H1 (cell line): Measurements from ENCODE around the gene SCN2A. TPM values are rescaled to one million over a fixed set of nuclear protein-coding genes. Genes with fewer than 3 reads are reported as not detected.

Experiments
- CTCF ChIA-PET: fragments of 300-600 bp; sonication (Branson Sonifier 250); formaldehyde crosslinking; loops from one replicate; lab custom pipeline; 2021; ENCODE audit not compliant: partially characterized antibody; lab: Charles Lee
- POLR2A ChIA-PET: fragments of 300-600 bp; sonication (Branson Sonifier 250); formaldehyde crosslinking; loops from one replicate; lab custom pipeline; 2021; ENCODE audit warnings: inconsistent platforms; ENCODE audit not compliant: partially characterized antibody; lab: Charles Lee
- DNase-seq, 2 experiments: peaks; one replicate each; pipeline versions ENCODE4 v3.0.0 to v3.0.0-alpha.2; 2010 to 2022; ENCODE audit warnings: low spot score in 2 of 2, low read depth in 1 of 2, mixed read lengths in 1 of 2
- FAIRE-seq: peaks from 2 replicates; lab custom pipeline; 2011; peaks lifted over from hg19 to GRCh38; lab: Jason Lieb, UNC
- H2AFZ ChIP-seq: 2 replicates; pipeline ENCODE4 v1.8.1; 2012; ENCODE audit warnings: low read length, inconsistent platforms
- H2AK5ac ChIP-seq: 2 replicates; pipeline ENCODE4 v1.6.1; 2013; ENCODE audit warnings: low read depth, low read length
- H2BK120ac ChIP-seq: replicated peaks from 2 replicates; pipeline ENCODE3; 2013; ENCODE audit warnings: low read depth, low read length, inconsistent platforms
- H2BK12ac ChIP-seq: 2 replicates; pipeline ENCODE4 v1.6.1; 2013; ENCODE audit warnings: low read depth, low read length
- H2BK15ac ChIP-seq: 2 replicates; pipeline ENCODE4 v1.6.1; 2013; ENCODE audit warnings: low read length
- H2BK20ac ChIP-seq: 2 replicates; pipeline ENCODE4 v1.6.1; 2013; ENCODE audit warnings: low read length
- H2BK5ac ChIP-seq: 2 replicates; pipeline ENCODE4 v1.6.1; 2013; ENCODE audit warnings: low read depth, low read length
- H3K14ac ChIP-seq: 2 replicates; pipeline ENCODE4 v1.6.1; 2013; ENCODE audit warnings: inconsistent platforms; ENCODE audit not compliant: insufficient read length
- H3K18ac ChIP-seq: 2 replicates; pipeline ENCODE4 v1.6.1; 2013; ENCODE audit warnings: low read length; ENCODE audit errors: extremely low read depth
- H3K23ac ChIP-seq: 2 replicates; pipeline ENCODE4 v1.6.1; 2013; ENCODE audit warnings: inconsistent platforms; ENCODE audit not compliant: insufficient read length
- H3K23me2 ChIP-seq: 2 replicates; pipeline ENCODE4 v1.6.1; 2013; ENCODE audit warnings: low read depth, low read length
- H3K27ac ChIP-seq: 2 replicates; pipeline ENCODE4 v1.6.1; 2011; ENCODE audit warnings: low read depth, low read length, inconsistent platforms
- H3K27me3 ChIP-seq, 4 experiments: replicated peaks in 1 of 4; 1 replicate in 1 of 4; 2 replicates in 3 of 4; pipeline versions ENCODE4 v1.6.1 to v1.8.1; 2011 to 2013; ENCODE audit warnings: low read length in 3 of 4, mild to moderate bottlenecking in 3 of 4, inconsistent platforms in 2 of 4, mixed read lengths in 2 of 4, moderate library complexity in 1 of 4; ENCODE audit not compliant: control insufficient read depth in 3 of 4, insufficient read depth in 3 of 4; ENCODE audit errors: extremely low read depth in 1 of 4
- H3K36me3 ChIP-seq, 4 experiments: 2 replicates each; pipeline versions ENCODE4 v1.6.1 to v1.8.1; 2011 to 2013; ENCODE audit warnings: mild to moderate bottlenecking in 4 of 4, low read length in 3 of 4, moderate library complexity in 2 of 4, control low read depth in 1 of 4, inconsistent platforms in 1 of 4; ENCODE audit not compliant: insufficient read depth in 4 of 4, control insufficient read depth in 2 of 4
- H3K4ac ChIP-seq: replicated peaks from 2 replicates; pipeline ENCODE3; 2013; ENCODE audit warnings: low read length, low read depth, mixed read lengths, inconsistent platforms; ENCODE audit not compliant: insufficient read length
- H3K4me1 ChIP-seq, 4 experiments: replicated peaks in 1 of 4; 1 replicate in 1 of 4; 2 replicates in 3 of 4; pipeline versions ENCODE4 v1.6.1 to v1.8.1; 2011 to 2013; ENCODE audit warnings: low read length in 3 of 4, inconsistent platforms in 2 of 4, mixed read lengths in 1 of 4; ENCODE audit not compliant: insufficient read depth in 4 of 4, control insufficient read depth in 3 of 4
- H3K4me2 ChIP-seq, 2 experiments: 2 replicates each; pipeline versions ENCODE4 v1.6.1 to v1.8.1; 2011 to 2013; ENCODE audit warnings: low read depth in 2 of 2, low read length in 2 of 2, control low read depth in 1 of 2, inconsistent platforms in 1 of 2, mild to moderate bottlenecking in 1 of 2; ENCODE audit not compliant: insufficient read depth in 1 of 2
- H3K4me3 ChIP-seq, 4 experiments: fragments of 200-600, 300-600 bp in 1 of 4; sonication (generic), shearing (Covaris generic), sonication (Bioruptor Twin) in 1 of 4; 2 replicates each; pipeline versions ENCODE4 v1.5.1 to v1.8.1; 2011 to 2016; ENCODE audit warnings: low read length in 4 of 4, low read depth in 3 of 4, control low read depth in 2 of 4, inconsistent platforms in 2 of 4, mild to moderate bottlenecking in 2 of 4, mixed read lengths in 1 of 4, moderate library complexity in 1 of 4; ENCODE audit not compliant: insufficient read depth in 2 of 4; ENCODE audit errors: extremely low read depth in 1 of 4
- H3K56ac ChIP-seq: replicated peaks from 2 replicates; pipeline ENCODE3; 2013; ENCODE audit warnings: low read depth, mild to moderate bottlenecking, mixed read lengths, low read length, inconsistent platforms; ENCODE audit not compliant: insufficient read length
- H3K79me1 ChIP-seq: 2 replicates; pipeline ENCODE4 v1.6.1; 2013; ENCODE audit warnings: low read depth, low read length, control low read depth
- H3K79me2 ChIP-seq, 2 experiments: 2 replicates each; pipeline versions ENCODE4 v1.6.1 to v1.8.1; 2012 to 2013; ENCODE audit warnings: low read length in 2 of 2, mild to moderate bottlenecking in 2 of 2, inconsistent platforms in 1 of 2; ENCODE audit not compliant: insufficient read depth in 2 of 2, control insufficient read depth in 1 of 2
- H3K9ac ChIP-seq, 4 experiments: replicated peaks in 1 of 4; 1 replicate in 1 of 4; 2 replicates in 3 of 4; pipeline versions ENCODE4 v1.6.1 to v1.8.1; 2011 to 2013; ENCODE audit warnings: low read depth in 3 of 4, low read length in 3 of 4, control low read depth in 2 of 4, mild to moderate bottlenecking in 2 of 4, moderate library complexity in 2 of 4, inconsistent platforms in 1 of 4; ENCODE audit errors: extremely low read depth in 1 of 4
- H3K9me3 ChIP-seq, 2 experiments: 2 replicates each; pipeline versions ENCODE4 v1.6.1 to v1.8.1; 2012 to 2013; ENCODE audit warnings: mild to moderate bottlenecking in 2 of 2, moderate library complexity in 2 of 2, control low read depth in 1 of 2, inconsistent platforms in 1 of 2, low read depth in 1 of 2, low read length in 1 of 2, mixed read lengths in 1 of 2; ENCODE audit not compliant: insufficient read depth in 2 of 2
- H4K20me1 ChIP-seq, 2 experiments: replicated peaks in 1 of 2; 2 replicates each; pipeline versions ENCODE3 to v1.8.1; 2011 to 2013; ENCODE audit warnings: inconsistent platforms in 2 of 2, low read length in 2 of 2, mild to moderate bottlenecking in 1 of 2; ENCODE audit not compliant: insufficient read depth in 2 of 2, control insufficient read depth in 1 of 2
- H4K5ac ChIP-seq: 2 replicates; pipeline ENCODE4 v1.6.1; 2013; ENCODE audit warnings: low read length, low read depth, mixed read lengths, inconsistent platforms; ENCODE audit not compliant: insufficient read length
- H4K8ac ChIP-seq: 2 replicates; pipeline ENCODE4 v1.8.0; 2013; ENCODE audit warnings: mild to moderate bottlenecking, moderate library complexity, low read length, inconsistent platforms; ENCODE audit not compliant: insufficient read depth; ENCODE audit errors: extremely low read depth
- H4K91ac ChIP-seq: replicated peaks from 2 replicates; pipeline ENCODE3; 2013; ENCODE audit warnings: low read length, mixed read lengths, inconsistent platforms; ENCODE audit not compliant: insufficient read length
- CBX8 ChIP-seq: fragments of 300-800, 300-1000 bp; sonication (generic); IDR thresholded peaks from 2 replicates; pipeline ENCODE4 v1.7.1; 2016; ENCODE audit warnings: low read depth, low read length, borderline replicate concordance
- FOSL1 ChIP-seq: IDR thresholded peaks from 2 replicates; pipeline ENCODE4 v1.6.1; 2011; ENCODE audit warnings: mild to moderate bottlenecking, low read depth, low read length, moderate library complexity; ENCODE audit not compliant: insufficient read depth
- GABPA ChIP-seq: IDR thresholded peaks from 2 replicates; pipeline ENCODE4 v1.6.1; 2011; ENCODE audit warnings: mild to moderate bottlenecking, low read length, moderate library complexity, borderline replicate concordance; ENCODE audit not compliant: insufficient read depth
- NANOG ChIP-seq: IDR thresholded peaks from 2 replicates; pipeline ENCODE4 v1.6.1; 2011; ENCODE audit warnings: low read length, low read depth, mild to moderate bottlenecking, inconsistent platforms; ENCODE audit not compliant: insufficient read depth, poor library complexity, severe bottlenecking
- RXRA ChIP-seq: IDR thresholded peaks from 2 replicates; pipeline ENCODE4 v1.6.1; 2011; ENCODE audit warnings: low read depth, mild to moderate bottlenecking, low read length, moderate library complexity; ENCODE audit not compliant: insufficient read depth
- SP2 ChIP-seq: IDR thresholded peaks from 2 replicates; pipeline ENCODE4 v1.6.1; 2012; ENCODE audit warnings: mild to moderate bottlenecking, low read length, inconsistent platforms
- SP4 ChIP-seq: IDR thresholded peaks from 2 replicates; pipeline ENCODE4 v1.6.1; 2012; ENCODE audit warnings: low read length, inconsistent platforms
- TAF1 ChIP-seq: IDR thresholded peaks from 2 replicates; pipeline ENCODE4 v1.6.1; 2011; ENCODE audit warnings: mild to moderate bottlenecking, low read depth, low read length
- TEAD4 ChIP-seq: IDR thresholded peaks from 2 replicates; pipeline ENCODE4 v1.6.1; 2012; ENCODE audit warnings: low read depth, low read length, inconsistent platforms, mixed read lengths
- polyA plus RNA-seq, 7 experiments: library from polyadenylated mRNA; depleted of rRNA in 3 of 7; stranded (reverse) in 5 of 7; unstranded in 2 of 7; fragments of >200 nt in 5 of 7; fragments of 200-250 nt in 2 of 7; gene quantifications; 1 replicate in 5 of 7; 2 replicates in 1 of 7; 4 replicates in 1 of 7; pipeline versions ENCODE4 v1.2.1 to v1.2.3, GENCODE V29; 2011 to 2013; ENCODE audit warnings: missing spikeins in 2 of 7, mixed read lengths in 2 of 7
- total RNA-seq: library from RNA; stranded (reverse); fragmentation: NEBNext Ultra II Directional; extraction: Animal tissue kit (Norgen Biotek cat#: 25700); gene quantifications from 2 replicates; pipeline ENCODE4 v1.2.1, GENCODE V29; 2021

The SCN2A gene
- total and polyA plus RNA-seq, 2 of the 8 experiments (the other 6 are each of a cell fraction or from before 2014, with no cell fraction given), result 0.18 to 1.1 TPM

GRCh38 chr2:165390875-165391274, 151.7 kb downstream of the SCN2A start:
- no peak overlapping the region for H3K56ac ChIP-seq
- no peaks in the 10 kb centered on the region; the same call in 1 of the 2 replicates for H3K23me2 ChIP-seq
- CTCF ChIA-PET, result interaction anchor here (0.8 to 1.9 kb wide), 2 partner anchors 10 to 11 kb away, joined by 3 to 5 read pairs; no protein-coding TSS in a partner anchor
- no peak overlapping the region for H3K4ac ChIP-seq
- no peak overlapping the region for H3K4me3 ChIP-seq
- no peak overlapping the region for H4K5ac ChIP-seq
- H3K36me3 ChIP-seq, result no peaks in the 10 kb centered on the region
- H2BK12ac ChIP-seq, result no peak overlapping the region
- no peaks in the 10 kb centered on the region for H4K20me1 ChIP-seq
- H2BK20ac ChIP-seq, result no peak overlapping the region
- no peaks in the 10 kb centered on the region for H3K79me2 ChIP-seq
- H3K27me3 ChIP-seq, result no peaks in the 10 kb centered on the region
- H2BK120ac ChIP-seq, result no peak overlapping the region
- no peak for DNase-seq
- TF ChIP-seq CBX8, result no peak
- TF ChIP-seq SP4, result no peak
- TF ChIP-seq SP2, result no peak
- TF ChIP-seq GABPA, result no peak
- TF ChIP-seq RXRA, result no peak
- TF ChIP-seq NANOG, result no peak
- TF ChIP-seq TAF1, result no peak
- no peak for TF ChIP-seq FOSL1
- no peak for TF ChIP-seq TEAD4
- TF ChIP-seq, all 59 proteins: peak for 0
- Histone ChIP-seq H2AK5ac (no peak overlapping the region), H3K27ac (no peak overlapping the region), H4K8ac (no peak overlapping the region), H3K9ac (no peak overlapping the region), H3K9me3 (no peaks in the 10 kb centered on the region), H3K14ac (no peak overlapping the region), H2BK15ac (no peak overlapping the region), H3K4me1 (no peaks in the 10 kb centered on the region), H2AFZ (no peak overlapping the region), H4K91ac (no peak overlapping the region), H3K4me2 (no peak overlapping the region), H3K79me1 (no peaks in the 10 kb centered on the region), H3K18ac (no peak overlapping the region), H3K23ac (no peak overlapping the region), H2BK5ac (no peak overlapping the region)
- POLR2A ChIA-PET, result no interaction called here
- FAIRE-seq, result no peak
